H1 (cell line): ENCODE data around the gene MAGI1. TPM values are rescaled to one million over a fixed set of nuclear protein-coding genes. Genes with fewer than 3 reads are reported as not detected.
A peak's percentile ranks its signal among the peaks of the same experiment; 100 is the strongest.

Experiments
- CTCF ChIA-PET: fragments of 300-600 bp; sonication (Branson Sonifier 250); formaldehyde crosslinking; loops from one replicate; lab custom pipeline; 2021; ENCODE audit not compliant: partially characterized antibody; lab: Charles Lee
- POLR2A ChIA-PET: fragments of 300-600 bp; sonication (Branson Sonifier 250); formaldehyde crosslinking; loops from one replicate; lab custom pipeline; 2021; ENCODE audit warnings: inconsistent platforms; ENCODE audit not compliant: partially characterized antibody; lab: Charles Lee
- DNase-seq, 2 experiments: peaks; one replicate each; pipeline versions ENCODE4 v3.0.0 to v3.0.0-alpha.2; 2010 to 2022; ENCODE audit warnings: low spot score in 2 of 2, low read depth in 1 of 2, mixed read lengths in 1 of 2
- FAIRE-seq: peaks from 2 replicates; lab custom pipeline; 2011; peaks lifted over from hg19 to GRCh38; lab: Jason Lieb, UNC
- H2AFZ ChIP-seq: 2 replicates; pipeline ENCODE4 v1.8.1; 2012; ENCODE audit warnings: low read length, inconsistent platforms
- H2AK5ac ChIP-seq: 2 replicates; pipeline ENCODE4 v1.6.1; 2013; ENCODE audit warnings: low read depth, low read length
- H2BK120ac ChIP-seq: replicated peaks from 2 replicates; pipeline ENCODE3; 2013; ENCODE audit warnings: low read depth, low read length, inconsistent platforms
- H2BK12ac ChIP-seq: 2 replicates; pipeline ENCODE4 v1.6.1; 2013; ENCODE audit warnings: low read depth, low read length
- H2BK15ac ChIP-seq: 2 replicates; pipeline ENCODE4 v1.6.1; 2013; ENCODE audit warnings: low read length
- H2BK20ac ChIP-seq: 2 replicates; pipeline ENCODE4 v1.6.1; 2013; ENCODE audit warnings: low read length
- H2BK5ac ChIP-seq: 2 replicates; pipeline ENCODE4 v1.6.1; 2013; ENCODE audit warnings: low read depth, low read length
- H3K14ac ChIP-seq: 2 replicates; pipeline ENCODE4 v1.6.1; 2013; ENCODE audit warnings: inconsistent platforms; ENCODE audit not compliant: insufficient read length
- H3K18ac ChIP-seq: 2 replicates; pipeline ENCODE4 v1.6.1; 2013; ENCODE audit warnings: low read length; ENCODE audit errors: extremely low read depth
- H3K23ac ChIP-seq: 2 replicates; pipeline ENCODE4 v1.6.1; 2013; ENCODE audit warnings: inconsistent platforms; ENCODE audit not compliant: insufficient read length
- H3K23me2 ChIP-seq: 2 replicates; pipeline ENCODE4 v1.6.1; 2013; ENCODE audit warnings: low read depth, low read length
- H3K27ac ChIP-seq: 2 replicates; pipeline ENCODE4 v1.6.1; 2011; ENCODE audit warnings: low read depth, low read length, inconsistent platforms
- H3K27me3 ChIP-seq, 4 experiments: replicated peaks in 1 of 4; 1 replicate in 1 of 4; 2 replicates in 3 of 4; pipeline versions ENCODE4 v1.6.1 to v1.8.1; 2011 to 2013; ENCODE audit warnings: low read length in 3 of 4, mild to moderate bottlenecking in 3 of 4, inconsistent platforms in 2 of 4, mixed read lengths in 2 of 4, moderate library complexity in 1 of 4; ENCODE audit not compliant: control insufficient read depth in 3 of 4, insufficient read depth in 3 of 4; ENCODE audit errors: extremely low read depth in 1 of 4
- H3K36me3 ChIP-seq, 4 experiments: 2 replicates each; pipeline versions ENCODE4 v1.6.1 to v1.8.1; 2011 to 2013; ENCODE audit warnings: mild to moderate bottlenecking in 4 of 4, low read length in 3 of 4, moderate library complexity in 2 of 4, control low read depth in 1 of 4, inconsistent platforms in 1 of 4; ENCODE audit not compliant: insufficient read depth in 4 of 4, control insufficient read depth in 2 of 4
- H3K4ac ChIP-seq: replicated peaks from 2 replicates; pipeline ENCODE3; 2013; ENCODE audit warnings: low read length, low read depth, mixed read lengths, inconsistent platforms; ENCODE audit not compliant: insufficient read length
- H3K4me1 ChIP-seq, 4 experiments: replicated peaks in 1 of 4; 1 replicate in 1 of 4; 2 replicates in 3 of 4; pipeline versions ENCODE4 v1.6.1 to v1.8.1; 2011 to 2013; ENCODE audit warnings: low read length in 3 of 4, inconsistent platforms in 2 of 4, mixed read lengths in 1 of 4; ENCODE audit not compliant: insufficient read depth in 4 of 4, control insufficient read depth in 3 of 4
- H3K4me2 ChIP-seq, 2 experiments: 2 replicates each; pipeline versions ENCODE4 v1.6.1 to v1.8.1; 2011 to 2013; ENCODE audit warnings: low read depth in 2 of 2, low read length in 2 of 2, control low read depth in 1 of 2, inconsistent platforms in 1 of 2, mild to moderate bottlenecking in 1 of 2; ENCODE audit not compliant: insufficient read depth in 1 of 2
- H3K4me3 ChIP-seq, 4 experiments: fragments of 200-600, 300-600 bp in 1 of 4; sonication (generic), shearing (Covaris generic), sonication (Bioruptor Twin) in 1 of 4; 2 replicates each; pipeline versions ENCODE4 v1.5.1 to v1.8.1; 2011 to 2016; ENCODE audit warnings: low read length in 4 of 4, low read depth in 3 of 4, control low read depth in 2 of 4, inconsistent platforms in 2 of 4, mild to moderate bottlenecking in 2 of 4, mixed read lengths in 1 of 4, moderate library complexity in 1 of 4; ENCODE audit not compliant: insufficient read depth in 2 of 4; ENCODE audit errors: extremely low read depth in 1 of 4
- H3K56ac ChIP-seq: replicated peaks from 2 replicates; pipeline ENCODE3; 2013; ENCODE audit warnings: low read depth, mild to moderate bottlenecking, mixed read lengths, low read length, inconsistent platforms; ENCODE audit not compliant: insufficient read length
- H3K79me1 ChIP-seq: 2 replicates; pipeline ENCODE4 v1.6.1; 2013; ENCODE audit warnings: low read depth, low read length, control low read depth
- H3K79me2 ChIP-seq, 2 experiments: 2 replicates each; pipeline versions ENCODE4 v1.6.1 to v1.8.1; 2012 to 2013; ENCODE audit warnings: low read length in 2 of 2, mild to moderate bottlenecking in 2 of 2, inconsistent platforms in 1 of 2; ENCODE audit not compliant: insufficient read depth in 2 of 2, control insufficient read depth in 1 of 2
- H3K9ac ChIP-seq, 4 experiments: replicated peaks in 1 of 4; 1 replicate in 1 of 4; 2 replicates in 3 of 4; pipeline versions ENCODE4 v1.6.1 to v1.8.1; 2011 to 2013; ENCODE audit warnings: low read depth in 3 of 4, low read length in 3 of 4, control low read depth in 2 of 4, mild to moderate bottlenecking in 2 of 4, moderate library complexity in 2 of 4, inconsistent platforms in 1 of 4; ENCODE audit errors: extremely low read depth in 1 of 4
- H3K9me3 ChIP-seq, 2 experiments: 2 replicates each; pipeline versions ENCODE4 v1.6.1 to v1.8.1; 2012 to 2013; ENCODE audit warnings: mild to moderate bottlenecking in 2 of 2, moderate library complexity in 2 of 2, control low read depth in 1 of 2, inconsistent platforms in 1 of 2, low read depth in 1 of 2, low read length in 1 of 2, mixed read lengths in 1 of 2; ENCODE audit not compliant: insufficient read depth in 2 of 2
- H4K20me1 ChIP-seq, 2 experiments: replicated peaks in 1 of 2; 2 replicates each; pipeline versions ENCODE3 to v1.8.1; 2011 to 2013; ENCODE audit warnings: inconsistent platforms in 2 of 2, low read length in 2 of 2, mild to moderate bottlenecking in 1 of 2; ENCODE audit not compliant: insufficient read depth in 2 of 2, control insufficient read depth in 1 of 2
- H4K5ac ChIP-seq: 2 replicates; pipeline ENCODE4 v1.6.1; 2013; ENCODE audit warnings: low read length, low read depth, mixed read lengths, inconsistent platforms; ENCODE audit not compliant: insufficient read length
- H4K8ac ChIP-seq: 2 replicates; pipeline ENCODE4 v1.8.0; 2013; ENCODE audit warnings: mild to moderate bottlenecking, moderate library complexity, low read length, inconsistent platforms; ENCODE audit not compliant: insufficient read depth; ENCODE audit errors: extremely low read depth
- H4K91ac ChIP-seq: replicated peaks from 2 replicates; pipeline ENCODE3; 2013; ENCODE audit warnings: low read length, mixed read lengths, inconsistent platforms; ENCODE audit not compliant: insufficient read length
- GTF2F1 ChIP-seq: IDR thresholded peaks from 2 replicates; pipeline ENCODE4 v1.6.1; 2012; ENCODE audit warnings: low read depth, low read length, improper control_type of control experiment, borderline replicate concordance
- WGBS, 2 experiments: shearing (Covaris generic) in 1 of 2; methylation state at CpG; one replicate each; pipeline versions ENCODE4 v1.1.6 to v1.1.7; 2013 to 2015; ENCODE audit warnings: low lambda C conversion rate in 2 of 2, mixed read lengths in 2 of 2, inconsistent platforms in 1 of 2, low coverage in 1 of 2, missing lambda C conversion rate in 1 of 2; ENCODE audit not compliant: insufficient replicate concordance in 2 of 2, insufficient coverage in 1 of 2, insufficient read length in 1 of 2; ENCODE audit errors: extremely low coverage in 1 of 2, missing lambda C conversion rate in 1 of 2; 5-methylcytosine and 5-hydroxymethylcytosine counted together
- polyA plus RNA-seq, 7 experiments: library from polyadenylated mRNA; depleted of rRNA in 3 of 7; stranded (reverse) in 5 of 7; unstranded in 2 of 7; fragments of >200 nt in 5 of 7; fragments of 200-250 nt in 2 of 7; gene quantifications; 1 replicate in 5 of 7; 2 replicates in 1 of 7; 4 replicates in 1 of 7; pipeline versions ENCODE4 v1.2.1 to v1.2.3, GENCODE V29; 2011 to 2013; ENCODE audit warnings: missing spikeins in 2 of 7, mixed read lengths in 2 of 7
- total RNA-seq: library from RNA; stranded (reverse); fragmentation: NEBNext Ultra II Directional; extraction: Animal tissue kit (Norgen Biotek cat#: 25700); gene quantifications from 2 replicates; pipeline ENCODE4 v1.2.1, GENCODE V29; 2021

Gene MAGI1
- total and polyA plus RNA-seq, 2 of the 8 experiments (the other 6 are each of a cell fraction or from before 2014, with no cell fraction given) = 19.8 to 78.0 TPM

DNA sequence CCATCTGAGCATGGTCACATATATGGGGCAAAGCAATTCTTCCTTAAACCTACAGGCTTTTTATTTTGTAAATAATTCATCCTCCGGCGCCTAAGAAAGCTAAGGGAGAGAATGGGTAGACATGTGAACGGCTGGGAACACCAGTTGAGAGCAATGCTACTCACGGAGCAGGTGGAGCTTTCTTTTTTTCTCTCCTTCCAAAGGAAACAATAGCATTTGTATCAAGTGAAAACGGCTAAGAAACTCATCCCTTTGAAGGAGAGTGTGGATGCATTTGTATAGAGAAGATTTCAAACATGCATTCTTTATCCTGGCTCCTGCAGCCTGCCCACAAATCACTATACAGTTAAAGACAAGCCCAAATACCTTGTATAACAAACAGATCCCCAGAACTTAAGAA is 637.8 kb downstream of the MAGI1 start:
- no peaks in the 10 kb centered on the region for H3K27me3 ChIP-seq
- H2BK120ac ChIP-seq = no peak overlapping the region
- WGBS, 2 experiments = 6% methylated on average over 5 of the region's 5 CpGs; no CpG with 5 or more reads in 1 of the 2 experiments
- TF ChIP-seq GTF2F1 = no peak

More for the DNA sequence above, 637.8 kb downstream of the MAGI1 start:
- POLR2A ChIA-PET = interaction anchor here (0.6 to 1.3 kb wide), 6 partner anchors 9 to 241 kb away, joined by 3 to 6 read pairs (median 3); no protein-coding TSS in a partner anchor
- Histone ChIP-seq H3K23ac (no peak overlapping the region), H3K27ac (no peak overlapping the region), H3K4me1 (peaks cover 23 to 29% (median 27%) of the 10 kb centered on the region in 4 experiments), H2AK5ac (no peak overlapping the region), H4K91ac (no peak overlapping the region), H3K14ac (no peak overlapping the region), H3K9ac (no peak overlapping the region), H4K8ac (no peak overlapping the region), H3K4me2 (peak overlapping the region; percentile 62 to 75), H2BK20ac (no peak overlapping the region), H3K23me2 (0 out of 2 replicates have a peak, but pooled peaks cover 3% of the 10 kb centered on the region), H2BK15ac (no peak overlapping the region), H3K56ac (no peak overlapping the region), H4K20me1 (no peaks in the 10 kb centered on the region), H2BK12ac (no peak overlapping the region), H3K79me2 (peaks cover 0 to 5% of the 10 kb centered on the region in 2 experiments; a peak in 2 of 4 replicates), H3K18ac (no peak overlapping the region; the same call in 1 of the 2 replicates), H3K79me1 (no peaks in the 10 kb centered on the region), H3K4me3 (peak overlapping the region in 1 of 4 experiments; percentile 36; a peak in 2 of 8 replicates), H3K9me3 (no peaks in the 10 kb centered on the region), H3K4ac (peak overlapping the region; percentile 64), H4K5ac (peak overlapping the region; percentile 65), H2BK5ac (peak overlapping the region; percentile 50; the same call in 1 of the 2 replicates), H2AFZ (no peak overlapping the region), H3K36me3 (no peaks in the 10 kb centered on the region)
- CTCF ChIA-PET = interaction anchor here (0.5 to 2.2 kb wide), 5 partner anchors 12 to 961 kb away, joined by 3 to 9 read pairs (median 4); no protein-coding TSS in a partner anchor
- DNase-seq (no peak), FAIRE-seq (peak; percentile 42)
